GM23338 (cell line): ENCODE results near the gene COIL. TPM values are rescaled to one million over a fixed set of nuclear protein-coding genes. Genes with fewer than 3 reads are reported as not detected.

Source experiments
- ATAC-seq: fragments of 200-7000 bp; cut with Tn5 transposase; 3 replicates; pipeline ENCODE4 v1.9.1; 2020
- DNase-seq: peaks from one replicate; pipeline ENCODE4 v3.0.0-alpha.2; 2015; ENCODE audit warnings: low spot score
- H2AFZ ChIP-seq: fragments of 200-600 bp; sonication (generic); 2 replicates; pipeline ENCODE4 v1.8.0; 2016; ENCODE audit warnings: antibody characterized with exemption, mild to moderate bottlenecking, moderate library complexity
- H3F3A ChIP-seq: fragments of 200-600 bp; sonication (generic); replicated peaks from 2 replicates; pipeline ENCODE4 v1.8.0; 2017; ENCODE audit warnings: antibody characterized with exemption, mixed run types, low read depth
- H3K27ac ChIP-seq: fragments of 200-600 bp; sonication (generic); 2 replicates; pipeline ENCODE4 v1.6.1; 2016; ENCODE audit warnings: low read depth
- H3K27me3 ChIP-seq: fragments of 200-600 bp; sonication (generic); 2 replicates; pipeline ENCODE4 v1.8.0; 2016; ENCODE audit warnings: mild to moderate bottlenecking, mixed run types, moderate library complexity; ENCODE audit not compliant: insufficient read depth
- H3K36me3 ChIP-seq: fragments of 200-600 bp; sonication (generic); 2 replicates; pipeline ENCODE4 v1.8.0; 2016; ENCODE audit warnings: mild to moderate bottlenecking; ENCODE audit not compliant: insufficient read depth
- H3K4me1 ChIP-seq: fragments of 200-600 bp; sonication (generic); 2 replicates; pipeline ENCODE4 v1.8.0; 2016; ENCODE audit warnings: mild to moderate bottlenecking, moderate library complexity; ENCODE audit not compliant: insufficient read depth
- H3K4me2 ChIP-seq: fragments of 200-600 bp; sonication (generic); 2 replicates; pipeline ENCODE4 v1.7.1; 2017; ENCODE audit warnings: mixed run types
- H3K4me3 ChIP-seq: fragments of 200-600 bp; sonication (generic); 2 replicates; pipeline ENCODE4 v1.6.1; 2016; ENCODE audit warnings: mixed run types
- H3K79me2 ChIP-seq: fragments of 200-600 bp; sonication (generic); replicated peaks from 2 replicates; pipeline ENCODE4 v1.8.0; 2017; ENCODE audit warnings: mild to moderate bottlenecking; ENCODE audit not compliant: insufficient read depth
- H3K9me2 ChIP-seq: fragments of 200-600 bp; sonication (generic); 2 replicates; pipeline ENCODE4 v1.8.0; 2017; ENCODE audit not compliant: insufficient read depth
- H4K20me1 ChIP-seq: fragments of 200-600 bp; sonication (generic); replicated peaks from 2 replicates; pipeline ENCODE4 v1.8.0; 2017; ENCODE audit warnings: mild to moderate bottlenecking; ENCODE audit not compliant: insufficient read depth
- H3K27ac Mint-ChIP-seq: 2 replicates; pipeline ENCODE4 v1.8.0; 2020; ENCODE audit warnings: inconsistent platforms, mild to moderate bottlenecking, moderate library complexity, mixed read lengths
- H3K27me3 Mint-ChIP-seq: 3 replicates; pipeline ENCODE4 v1.8.0; 2022; ENCODE audit warnings: low read depth, mild to moderate bottlenecking, moderate library complexity, mixed read lengths, inconsistent platforms; ENCODE audit not compliant: insufficient read depth, poor library complexity
- H3K36me3 Mint-ChIP-seq: 3 replicates; pipeline ENCODE4 v1.8.0; 2021; ENCODE audit warnings: low read depth, mild to moderate bottlenecking, inconsistent platforms, moderate library complexity, mixed read lengths
- H3K4me1 Mint-ChIP-seq: 3 replicates; pipeline ENCODE4 v1.8.0; 2020; ENCODE audit warnings: mild to moderate bottlenecking, inconsistent platforms, mixed read lengths
- H3K4me3 Mint-ChIP-seq: 3 replicates; pipeline ENCODE4 v1.8.0; 2021; ENCODE audit warnings: moderate library complexity, mild to moderate bottlenecking, inconsistent platforms, mixed read lengths
- H3K9me3 Mint-ChIP-seq: 3 replicates; pipeline ENCODE4 v1.8.0; 2020; ENCODE audit warnings: moderate library complexity, mild to moderate bottlenecking, inconsistent platforms, mixed read lengths
- CREB1 ChIP-seq: fragments of 250-450 bp; sonication (Bioruptor Pico); IDR thresholded peaks from 2 replicates; pipeline ENCODE4 v1.5.0; 2020; ENCODE audit warnings: low read depth, mild to moderate bottlenecking, moderate library complexity
- EZH2 ChIP-seq: fragments of 200-600 bp; sonication (generic); IDR thresholded peaks from one replicate; pipeline ENCODE4 v1.8.0; 2017; ENCODE audit warnings: antibody characterized with exemption, mild to moderate bottlenecking, low read depth; ENCODE audit not compliant: unreplicated experiment
- EZH2phosphoT487 ChIP-seq: fragments of 200-600 bp; sonication (generic); IDR thresholded peaks from one replicate; pipeline ENCODE4 v1.8.1; 2018; ENCODE audit warnings: antibody characterized with exemption; ENCODE audit not compliant: unreplicated experiment
- JUNB ChIP-seq: IDR thresholded peaks from one replicate; pipeline ENCODE4 v1.6.1; 2016; ENCODE audit warnings: antibody characterized with exemption; ENCODE audit not compliant: unreplicated experiment
- NANOG ChIP-seq: IDR thresholded peaks from 2 replicates; pipeline ENCODE4 v1.6.1; 2016; ENCODE audit warnings: antibody characterized with exemption, borderline replicate concordance
- POLR2AphosphoS5 ChIP-seq: IDR thresholded peaks from 2 replicates; pipeline ENCODE4 v1.6.1; 2016; ENCODE audit warnings: antibody characterized with exemption, low read depth
- STAT1 ChIP-seq: IDR thresholded peaks from one replicate; pipeline ENCODE4 v1.6.1; 2016; ENCODE audit warnings: antibody characterized with exemption; ENCODE audit not compliant: unreplicated experiment
- ZNF114 ChIP-seq: fragments of 250-450 bp; sonication (Bioruptor Pico); IDR thresholded peaks from 2 replicates; pipeline ENCODE4 v1.5.0; 2020; ENCODE audit warnings: mild to moderate bottlenecking, moderate library complexity
- ZNF331 ChIP-seq: fragments of 250-450 bp; sonication (Bioruptor Pico); IDR thresholded peaks from 2 replicates; pipeline ENCODE4 v1.5.0; 2020; ENCODE audit warnings: low read depth, mild to moderate bottlenecking, moderate library complexity
- polyA plus RNA-seq: library from polyadenylated mRNA; unstranded; fragments of >200 nt; fragmentation: Nextera tagmentation; extraction: Ambion mirVana; gene quantifications from 2 replicates; pipeline ENCODE4 v1.2.1, GENCODE V29; 2016
- total RNA-seq: library from RNA; depleted of rRNA; stranded (reverse); fragments of >200 nt; shearing (Covaris generic); gene quantifications from 2 replicates; pipeline ENCODE4 v1.2.3, GENCODE V29; 2014
- TF ChIP-seq, protein P1 (sequence below): fragments of 250-450 bp; sonication (Bioruptor Pico); IDR thresholded peaks from 2 replicates; pipeline ENCODE4 v1.5.0; 2020; ENCODE audit warnings: mild to moderate bottlenecking, moderate library complexity
- TF ChIP-seq, protein P2 (sequence below), 2 experiments: fragments of 200-600 bp in 1 of 2; sonication (generic) in 1 of 2; conservative IDR thresholded peaks; 2 replicates each; pipeline versions ENCODE4 v1.5.1 to v1.6.1; 2016 to 2017; ENCODE audit warnings: antibody characterized with exemption in 2 of 2, low read depth in 2 of 2, mild to moderate bottlenecking in 2 of 2, moderate library complexity in 1 of 2
- TF ChIP-seq, protein P3 (sequence below): IDR thresholded peaks from one replicate; pipeline ENCODE4 v1.6.1; 2018; ENCODE audit warnings: antibody characterized with exemption; ENCODE audit not compliant: unreplicated experiment
- TF ChIP-seq, protein P4 (sequence below): IDR thresholded peaks from 2 replicates; pipeline ENCODE4 v1.6.1; 2016; ENCODE audit warnings: antibody characterized with exemption

Gene COIL
- total and polyA plus RNA-seq, 2 experiments from 2014 or later: 18.5 to 32.2 TPM

DNA sequence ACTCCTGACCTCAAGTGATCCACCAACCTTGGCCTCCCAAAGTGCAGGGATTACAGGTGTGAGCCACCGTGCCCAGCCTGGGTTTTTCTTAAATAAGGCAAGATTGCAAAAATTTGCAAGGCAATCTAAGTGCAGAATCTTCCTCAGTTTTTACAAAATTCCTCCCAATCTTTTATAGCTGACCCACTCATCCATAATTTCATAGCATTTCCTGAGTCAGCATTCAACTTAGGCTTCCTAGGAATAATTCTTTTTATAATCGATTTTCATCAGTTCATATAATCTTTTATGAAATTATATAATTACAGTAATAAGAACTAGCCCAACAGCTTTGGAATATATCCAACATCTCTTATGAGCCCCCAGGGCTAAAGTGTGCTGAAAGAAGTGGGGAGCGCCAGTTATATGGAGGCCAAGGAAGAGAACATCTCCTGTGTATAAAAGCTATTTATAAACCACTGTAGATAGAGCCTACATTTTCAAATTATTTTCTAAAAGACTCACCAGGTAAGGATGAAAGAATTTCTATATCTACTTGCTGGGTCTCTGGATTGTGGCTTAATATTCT lies 14.8 kb downstream of the COIL start:
- Histone ChIP-seq H3K9me2 (no peaks in the 10 kb centered on the region), H3K4me1 (no peaks in the 10 kb centered on the region), H3K36me3 (0 out of 2 replicates have a peak, but pooled peaks cover 17% of the 10 kb centered on the region), H3K27me3 (no peaks in the 10 kb centered on the region), H3K4me3 (no peak overlapping the region), H3F3A (no peaks in the 10 kb centered on the region), H3K27ac (no peak overlapping the region), H2AFZ (no peak overlapping the region), H3K79me2 (no peaks in the 10 kb centered on the region; the same call in 1 of the 2 replicates), H4K20me1 (no peaks in the 10 kb centered on the region; the same call in 1 of the 2 replicates), H3K4me2 (no peak overlapping the region)
- Mint-ChIP-seq H3K36me3 (peaks cover 79% of the 10 kb centered on the region), H3K27ac (no peak overlapping the region), H3K9me3 (no peaks in the 10 kb centered on the region), H3K4me3 (no peak overlapping the region), H3K4me1 (no peaks in the 10 kb centered on the region), H3K27me3 (no peaks in the 10 kb centered on the region)
- ATAC-seq (no peak), DNase-seq (no peak)
- TF ChIP-seq, protein P1, sequence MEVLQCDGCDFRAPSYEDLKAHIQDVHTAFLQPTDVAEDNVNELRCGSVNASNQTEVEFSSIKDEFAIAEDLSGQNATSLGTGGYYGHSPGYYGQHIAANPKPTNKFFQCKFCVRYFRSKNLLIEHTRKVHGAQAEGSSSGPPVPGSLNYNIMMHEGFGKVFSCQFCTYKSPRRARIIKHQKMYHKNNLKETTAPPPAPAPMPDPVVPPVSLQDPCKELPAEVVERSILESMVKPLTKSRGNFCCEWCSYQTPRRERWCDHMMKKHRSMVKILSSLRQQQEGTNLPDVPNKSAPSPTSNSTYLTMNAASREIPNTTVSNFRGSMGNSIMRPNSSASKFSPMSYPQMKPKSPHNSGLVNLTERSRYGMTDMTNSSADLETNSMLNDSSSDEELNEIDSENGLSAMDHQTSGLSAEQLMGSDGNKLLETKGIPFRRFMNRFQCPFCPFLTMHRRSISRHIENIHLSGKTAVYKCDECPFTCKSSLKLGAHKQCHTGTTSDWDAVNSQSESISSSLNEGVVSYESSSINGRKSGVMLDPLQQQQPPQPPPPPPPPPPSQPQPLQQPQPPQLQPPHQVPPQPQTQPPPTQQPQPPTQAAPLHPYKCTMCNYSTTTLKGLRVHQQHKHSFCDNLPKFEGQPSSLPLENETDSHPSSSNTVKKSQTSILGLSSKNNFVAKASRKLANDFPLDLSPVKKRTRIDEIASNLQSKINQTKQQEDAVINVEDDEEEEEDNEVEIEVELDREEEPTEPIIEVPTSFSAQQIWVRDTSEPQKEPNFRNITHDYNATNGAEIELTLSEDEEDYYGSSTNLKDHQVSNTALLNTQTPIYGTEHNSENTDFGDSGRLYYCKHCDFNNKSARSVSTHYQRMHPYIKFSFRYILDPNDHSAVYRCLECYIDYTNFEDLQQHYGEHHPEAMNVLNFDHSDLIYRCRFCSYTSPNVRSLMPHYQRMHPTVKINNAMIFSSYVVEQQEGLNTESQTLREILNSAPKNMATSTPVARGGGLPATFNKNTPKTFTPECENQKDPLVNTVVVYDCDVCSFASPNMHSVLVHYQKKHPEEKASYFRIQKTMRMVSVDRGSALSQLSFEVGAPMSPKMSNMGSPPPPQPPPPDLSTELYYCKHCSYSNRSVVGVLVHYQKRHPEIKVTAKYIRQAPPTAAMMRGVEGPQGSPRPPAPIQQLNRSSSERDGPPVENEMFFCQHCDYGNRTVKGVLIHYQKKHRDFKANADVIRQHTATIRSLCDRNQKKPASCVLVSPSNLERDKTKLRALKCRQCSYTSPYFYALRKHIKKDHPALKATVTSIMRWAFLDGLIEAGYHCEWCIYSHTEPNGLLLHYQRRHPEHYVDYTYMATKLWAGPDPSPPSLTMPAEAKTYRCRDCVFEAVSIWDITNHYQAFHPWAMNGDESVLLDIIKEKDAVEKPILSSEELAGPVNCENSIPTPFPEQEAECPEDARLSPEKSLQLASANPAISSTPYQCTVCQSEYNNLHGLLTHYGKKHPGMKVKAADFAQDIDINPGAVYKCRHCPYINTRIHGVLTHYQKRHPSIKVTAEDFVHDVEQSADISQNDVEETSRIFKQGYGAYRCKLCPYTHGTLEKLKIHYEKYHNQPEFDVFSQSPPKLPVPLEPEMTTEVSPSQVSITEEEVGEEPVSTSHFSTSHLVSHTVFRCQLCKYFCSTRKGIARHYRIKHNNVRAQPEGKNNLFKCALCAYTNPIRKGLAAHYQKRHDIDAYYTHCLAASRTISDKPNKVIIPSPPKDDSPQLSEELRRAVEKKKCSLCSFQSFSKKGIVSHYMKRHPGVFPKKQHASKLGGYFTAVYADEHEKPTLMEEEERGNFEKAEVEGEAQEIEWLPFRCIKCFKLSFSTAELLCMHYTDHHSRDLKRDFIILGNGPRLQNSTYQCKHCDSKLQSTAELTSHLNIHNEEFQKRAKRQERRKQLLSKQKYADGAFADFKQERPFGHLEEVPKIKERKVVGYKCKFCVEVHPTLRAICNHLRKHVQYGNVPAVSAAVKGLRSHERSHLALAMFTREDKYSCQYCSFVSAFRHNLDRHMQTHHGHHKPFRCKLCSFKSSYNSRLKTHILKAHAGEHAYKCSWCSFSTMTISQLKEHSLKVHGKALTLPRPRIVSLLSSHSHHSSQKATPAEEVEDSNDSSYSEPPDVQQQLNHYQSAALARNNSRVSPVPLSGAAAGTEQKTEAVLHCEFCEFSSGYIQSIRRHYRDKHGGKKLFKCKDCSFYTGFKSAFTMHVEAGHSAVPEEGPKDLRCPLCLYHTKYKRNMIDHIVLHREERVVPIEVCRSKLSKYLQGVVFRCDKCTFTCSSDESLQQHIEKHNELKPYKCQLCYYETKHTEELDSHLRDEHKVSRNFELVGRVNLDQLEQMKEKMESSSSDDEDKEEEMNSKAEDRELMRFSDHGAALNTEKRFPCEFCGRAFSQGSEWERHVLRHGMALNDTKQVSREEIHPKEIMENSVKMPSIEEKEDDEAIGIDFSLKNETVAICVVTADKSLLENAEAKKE (CRISPR knock-in tag): no peak
- no peak for TF ChIP-seq STAT1
- no peak for TF ChIP-seq EZH2phosphoT487
- no peak for TF ChIP-seq EZH2
- TF ChIP-seq, protein P2, sequence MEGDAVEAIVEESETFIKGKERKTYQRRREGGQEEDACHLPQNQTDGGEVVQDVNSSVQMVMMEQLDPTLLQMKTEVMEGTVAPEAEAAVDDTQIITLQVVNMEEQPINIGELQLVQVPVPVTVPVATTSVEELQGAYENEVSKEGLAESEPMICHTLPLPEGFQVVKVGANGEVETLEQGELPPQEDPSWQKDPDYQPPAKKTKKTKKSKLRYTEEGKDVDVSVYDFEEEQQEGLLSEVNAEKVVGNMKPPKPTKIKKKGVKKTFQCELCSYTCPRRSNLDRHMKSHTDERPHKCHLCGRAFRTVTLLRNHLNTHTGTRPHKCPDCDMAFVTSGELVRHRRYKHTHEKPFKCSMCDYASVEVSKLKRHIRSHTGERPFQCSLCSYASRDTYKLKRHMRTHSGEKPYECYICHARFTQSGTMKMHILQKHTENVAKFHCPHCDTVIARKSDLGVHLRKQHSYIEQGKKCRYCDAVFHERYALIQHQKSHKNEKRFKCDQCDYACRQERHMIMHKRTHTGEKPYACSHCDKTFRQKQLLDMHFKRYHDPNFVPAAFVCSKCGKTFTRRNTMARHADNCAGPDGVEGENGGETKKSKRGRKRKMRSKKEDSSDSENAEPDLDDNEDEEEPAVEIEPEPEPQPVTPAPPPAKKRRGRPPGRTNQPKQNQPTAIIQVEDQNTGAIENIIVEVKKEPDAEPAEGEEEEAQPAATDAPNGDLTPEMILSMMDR (conservative IDR thresholded peaks at IDR 0.05; ENCODE audit: low read depth in 2 of 2): no peak
- TF ChIP-seq POLR2AphosphoS5: no peak
- no peak for TF ChIP-seq ZNF114
- no peak for TF ChIP-seq ZNF331 (CRISPR knock-in tag)
- no peak for TF ChIP-seq JUNB
- TF ChIP-seq, protein P3, sequence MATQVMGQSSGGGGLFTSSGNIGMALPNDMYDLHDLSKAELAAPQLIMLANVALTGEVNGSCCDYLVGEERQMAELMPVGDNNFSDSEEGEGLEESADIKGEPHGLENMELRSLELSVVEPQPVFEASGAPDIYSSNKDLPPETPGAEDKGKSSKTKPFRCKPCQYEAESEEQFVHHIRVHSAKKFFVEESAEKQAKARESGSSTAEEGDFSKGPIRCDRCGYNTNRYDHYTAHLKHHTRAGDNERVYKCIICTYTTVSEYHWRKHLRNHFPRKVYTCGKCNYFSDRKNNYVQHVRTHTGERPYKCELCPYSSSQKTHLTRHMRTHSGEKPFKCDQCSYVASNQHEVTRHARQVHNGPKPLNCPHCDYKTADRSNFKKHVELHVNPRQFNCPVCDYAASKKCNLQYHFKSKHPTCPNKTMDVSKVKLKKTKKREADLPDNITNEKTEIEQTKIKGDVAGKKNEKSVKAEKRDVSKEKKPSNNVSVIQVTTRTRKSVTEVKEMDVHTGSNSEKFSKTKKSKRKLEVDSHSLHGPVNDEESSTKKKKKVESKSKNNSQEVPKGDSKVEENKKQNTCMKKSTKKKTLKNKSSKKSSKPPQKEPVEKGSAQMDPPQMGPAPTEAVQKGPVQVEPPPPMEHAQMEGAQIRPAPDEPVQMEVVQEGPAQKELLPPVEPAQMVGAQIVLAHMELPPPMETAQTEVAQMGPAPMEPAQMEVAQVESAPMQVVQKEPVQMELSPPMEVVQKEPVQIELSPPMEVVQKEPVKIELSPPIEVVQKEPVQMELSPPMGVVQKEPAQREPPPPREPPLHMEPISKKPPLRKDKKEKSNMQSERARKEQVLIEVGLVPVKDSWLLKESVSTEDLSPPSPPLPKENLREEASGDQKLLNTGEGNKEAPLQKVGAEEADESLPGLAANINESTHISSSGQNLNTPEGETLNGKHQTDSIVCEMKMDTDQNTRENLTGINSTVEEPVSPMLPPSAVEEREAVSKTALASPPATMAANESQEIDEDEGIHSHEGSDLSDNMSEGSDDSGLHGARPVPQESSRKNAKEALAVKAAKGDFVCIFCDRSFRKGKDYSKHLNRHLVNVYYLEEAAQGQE: no peak
- no peak for TF ChIP-seq CREB1 (CRISPR knock-in tag)
- no peak for TF ChIP-seq NANOG
- TF ChIP-seq, protein P4, sequence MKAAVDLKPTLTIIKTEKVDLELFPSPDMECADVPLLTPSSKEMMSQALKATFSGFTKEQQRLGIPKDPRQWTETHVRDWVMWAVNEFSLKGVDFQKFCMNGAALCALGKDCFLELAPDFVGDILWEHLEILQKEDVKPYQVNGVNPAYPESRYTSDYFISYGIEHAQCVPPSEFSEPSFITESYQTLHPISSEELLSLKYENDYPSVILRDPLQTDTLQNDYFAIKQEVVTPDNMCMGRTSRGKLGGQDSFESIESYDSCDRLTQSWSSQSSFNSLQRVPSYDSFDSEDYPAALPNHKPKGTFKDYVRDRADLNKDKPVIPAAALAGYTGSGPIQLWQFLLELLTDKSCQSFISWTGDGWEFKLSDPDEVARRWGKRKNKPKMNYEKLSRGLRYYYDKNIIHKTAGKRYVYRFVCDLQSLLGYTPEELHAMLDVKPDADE: no peak
